Tongue (tissue), 2 donors: Measurements from ENCODE around the gene ASCC3. TPM values are rescaled to one million over a fixed set of nuclear protein-coding genes. Genes with fewer than 3 reads are reported as not detected.
"Not testable (repeated sequence)": the region's sequence is repeated elsewhere in the genome, so short reads cannot be mapped to it uniquely, and the experiment has no call there.

Source experiments
- DNase-seq: peaks from one replicate; pipeline ENCODE4 v3.0.0-alpha.2; 2015
- total RNA-seq: library from RNA; depleted of rRNA; stranded (reverse); fragments of >200 nt; gene quantifications from one replicate; pipeline ENCODE4 v1.2.3, GENCODE V29; 2014

Gene ASCC3
- total RNA-seq, 1 donor from 2014 or later, result 48.0 TPM

DNA sequence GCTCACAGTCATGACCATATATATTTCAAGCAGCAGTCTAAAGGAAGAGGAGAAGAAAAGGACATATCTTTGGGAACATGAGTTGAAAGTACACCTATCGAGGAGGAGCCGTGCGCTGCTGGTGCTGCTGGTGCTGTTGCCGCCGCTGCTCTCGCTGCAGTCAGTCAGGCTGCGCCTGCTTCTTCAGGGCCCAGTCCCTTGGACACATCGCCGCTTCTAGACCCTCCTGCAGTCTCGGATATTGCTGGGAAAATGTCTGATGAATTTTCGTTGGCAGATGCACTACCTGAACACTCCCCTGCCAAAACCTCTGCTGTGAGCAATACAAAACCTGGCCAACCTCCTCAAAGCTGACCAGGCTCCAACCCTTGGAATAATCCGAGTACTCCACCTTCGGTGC, 8.2 kb upstream of the ASCC3 start:
- DNase-seq, result no peak

- DNase-seq, result no peak
These were observed 4.9 kb upstream of the ASCC3 start for GRCh38 chr6:100886076-100886475.

- DNase-seq, result no peak
These were observed 2.2 kb upstream of the ASCC3 start for GRCh38 chr6:100883347-100883746.

DNA sequence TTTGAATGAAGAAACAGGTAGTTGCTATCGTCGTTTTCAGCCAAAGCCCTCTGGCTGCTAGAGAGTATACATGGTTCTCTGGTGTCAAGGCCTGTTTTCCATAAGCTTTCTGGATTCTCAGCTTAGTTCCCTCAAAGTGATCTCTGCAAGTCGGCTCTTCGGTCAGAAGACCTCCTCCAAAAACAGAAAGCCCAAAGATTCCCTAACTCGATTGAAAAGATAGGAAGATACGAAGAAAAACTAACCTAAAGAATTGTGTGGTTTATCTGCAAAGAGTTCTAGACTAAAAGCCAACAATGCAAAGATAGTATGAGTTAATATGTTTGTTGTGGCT, 545 bp upstream of the ASCC3 start:
- DNase-seq, result no peak

GRCh38 chr6:100880149-100880852, 828 bp downstream of the ASCC3 start:
- no peak for DNase-seq

DNA sequence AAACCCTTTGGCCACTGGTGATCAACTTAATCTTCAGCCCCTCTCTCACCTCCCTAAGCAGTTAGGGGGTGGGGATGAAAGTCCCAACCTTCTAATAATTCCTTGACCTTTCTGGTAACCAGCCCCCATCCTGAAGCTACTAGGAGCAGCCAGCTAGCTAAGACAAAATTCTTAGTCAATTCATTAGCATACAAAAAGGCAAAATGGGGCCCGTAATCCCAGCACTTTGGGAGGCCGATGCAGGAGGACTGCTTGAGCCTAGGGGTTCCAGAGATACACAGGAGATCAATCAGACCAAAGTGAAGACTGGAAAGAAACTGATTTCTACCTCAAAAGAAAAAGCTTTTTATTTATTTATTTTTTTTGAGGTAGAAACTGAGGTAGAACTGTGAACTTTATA, 1.8 kb downstream of the ASCC3 start:
- no peak for DNase-seq

GRCh38 chr6:100877851-100878250, 3.3 kb downstream of the ASCC3 start:
- no peak for DNase-seq

GRCh38 chr6:100876251-100876650, 4.9 kb downstream of the ASCC3 start:
- no peak for DNase-seq

GRCh38 chr6:100865525-100865924, 15.6 kb downstream of the ASCC3 start:
- DNase-seq, result no peak

DNA sequence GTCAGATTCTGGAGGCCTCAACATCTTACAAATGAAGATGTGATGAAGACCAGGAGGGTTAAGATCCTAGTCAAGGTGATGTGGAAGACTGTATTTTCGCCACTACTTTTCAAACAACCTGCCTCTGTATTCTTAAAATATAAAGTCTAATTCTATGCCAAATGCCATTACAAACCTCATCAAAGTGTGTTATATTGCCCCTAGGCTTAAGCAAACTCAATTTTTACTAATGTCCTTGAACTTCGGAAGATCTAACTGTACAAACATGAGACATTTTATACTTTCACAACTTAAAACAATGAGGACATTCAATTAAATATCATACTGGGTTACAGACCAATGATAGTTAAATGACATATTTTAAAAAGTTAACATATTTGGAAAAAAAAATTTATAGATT, 19.1 kb downstream of the ASCC3 start:
- no peak for DNase-seq

- DNase-seq, result no peak
These were observed 25.0 kb downstream of the ASCC3 start for GRCh38 chr6:100856146-100856545.

DNA sequence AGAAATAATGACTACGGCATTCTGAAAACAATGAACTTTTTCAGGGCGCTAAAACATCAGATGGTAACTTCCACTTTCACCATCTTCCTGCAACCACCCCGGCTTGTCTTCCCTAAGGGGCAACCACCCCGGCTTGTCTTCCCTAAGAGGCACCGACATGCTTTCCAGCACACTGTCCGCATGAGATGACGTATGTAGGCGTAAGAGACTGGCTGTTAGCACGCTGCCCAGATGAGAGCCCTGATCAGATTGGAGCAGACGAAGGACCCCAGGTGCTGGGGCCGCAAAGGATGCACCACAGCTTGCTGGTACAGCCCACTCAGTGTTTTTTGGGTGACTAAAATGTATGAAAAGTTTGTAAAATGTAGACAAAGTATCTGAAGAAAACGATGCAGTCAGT, 29.3 kb downstream of the ASCC3 start:
- no peak for DNase-seq

DNA sequence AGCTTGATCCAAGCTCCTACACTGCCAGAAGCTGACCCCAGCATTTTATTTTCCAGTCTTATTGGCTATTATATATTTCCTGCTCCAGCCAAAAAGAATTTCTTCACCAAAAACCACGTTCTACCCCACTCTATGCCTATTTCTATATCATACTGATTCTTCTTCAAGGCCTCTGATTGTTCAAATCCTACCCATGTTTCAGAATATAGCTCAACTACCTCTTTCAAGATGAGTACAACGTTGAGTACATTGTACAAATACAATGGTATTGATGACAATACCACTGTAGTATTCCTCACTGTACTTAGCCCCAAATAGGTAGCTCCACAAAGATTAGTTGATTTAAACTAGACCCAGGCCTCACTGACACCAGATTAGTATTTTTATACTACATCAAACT, 31.0 kb downstream of the ASCC3 start:
- DNase-seq, result no peak

- DNase-seq, result no peak
These were observed 34.9 kb downstream of the ASCC3 start for GRCh38 chr6:100846276-100846675.

DNA sequence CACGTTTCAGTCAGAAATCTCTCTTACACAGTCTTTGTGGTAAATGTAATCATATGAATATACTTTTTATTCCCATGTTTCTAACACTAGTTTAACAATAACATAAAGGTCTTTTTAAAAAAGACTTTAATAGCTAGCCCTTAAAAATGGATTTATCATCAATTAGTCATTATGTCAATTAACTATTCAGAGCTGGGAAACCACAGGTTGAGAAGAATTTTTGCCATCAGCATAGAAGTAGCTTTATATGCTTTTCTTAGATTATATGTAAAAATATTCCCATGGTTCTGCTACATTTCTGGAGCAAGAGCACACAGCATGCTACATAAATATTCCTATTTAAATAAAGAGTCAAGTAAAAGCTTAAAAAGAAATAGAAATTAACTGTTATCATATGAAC, 35.5 kb downstream of the ASCC3 start:
- DNase-seq, result no peak

- no peak for DNase-seq
These were observed 41.7 kb downstream of the ASCC3 start for GRCh38 chr6:100839419-100839818.

- DNase-seq, result no peak
These were observed 43.1 kb downstream of the ASCC3 start for GRCh38 chr6:100838011-100838410.

GRCh38 chr6:100833972-100834574, 47.1 kb downstream of the ASCC3 start:
- no peak for DNase-seq

GRCh38 chr6:100829077-100829595, 52.0 kb downstream of the ASCC3 start:
- DNase-seq, result not testable (repeated sequence)

DNA sequence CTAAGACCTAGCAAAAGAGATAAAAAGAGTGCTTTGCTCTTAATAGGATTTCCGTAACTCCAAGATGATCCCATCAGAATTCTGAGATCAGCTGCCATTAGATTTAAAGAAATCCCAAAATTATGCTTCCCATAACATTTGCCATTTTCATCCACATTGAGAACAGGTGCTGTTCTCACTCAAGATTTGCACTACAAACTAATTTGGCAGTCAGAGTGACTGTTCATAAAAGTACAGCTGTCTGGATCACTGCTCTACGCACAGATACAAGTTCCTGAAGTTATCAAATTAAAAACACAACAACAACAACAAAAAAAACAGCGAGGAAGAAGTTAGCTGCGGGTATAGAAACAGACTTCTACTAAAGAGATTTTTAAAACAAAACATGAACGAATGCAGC, 58.1 kb downstream of the ASCC3 start:
- DNase-seq, result peak; percentile 32

DNA sequence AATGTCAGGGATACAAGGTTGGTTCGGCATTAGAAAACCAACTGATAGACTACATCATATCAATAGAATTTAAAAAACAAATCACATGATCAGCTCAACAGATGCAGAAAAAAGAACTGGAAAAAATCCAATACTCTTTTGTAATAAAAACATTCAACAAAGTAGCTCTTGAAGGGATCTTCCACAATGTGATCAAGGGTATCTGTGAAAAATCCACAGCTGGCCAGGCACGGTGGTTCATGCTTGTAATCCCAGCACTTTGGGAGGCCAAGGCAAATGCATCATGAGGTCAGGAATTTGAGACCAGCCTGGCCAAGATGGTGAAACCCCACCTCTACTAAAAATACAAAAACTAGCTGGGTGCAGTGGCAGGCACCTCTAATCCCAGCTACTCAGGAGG, 63.1 kb downstream of the ASCC3 start:
- DNase-seq, result no peak

DNA sequence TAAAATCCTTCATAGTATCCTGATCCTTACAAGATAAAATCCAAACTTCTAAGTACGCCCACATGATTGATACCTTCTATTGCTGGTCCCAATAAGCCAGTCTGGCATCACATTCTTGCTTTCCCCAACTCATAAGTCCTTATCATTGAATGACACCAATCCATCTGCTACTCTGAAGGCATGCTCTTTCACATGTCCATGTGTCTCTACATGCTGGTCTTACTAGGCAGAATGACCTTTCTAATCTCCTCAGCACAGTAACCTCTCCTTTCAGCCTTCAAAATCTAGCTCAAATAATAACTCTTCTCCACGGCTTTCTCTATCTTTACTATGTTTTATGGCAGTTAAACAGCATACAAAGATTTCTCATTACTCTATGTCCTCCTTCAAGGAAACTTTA, 71.1 kb downstream of the ASCC3 start:
- no peak for DNase-seq

GRCh38 chr6:100809346-100809745, 71.8 kb downstream of the ASCC3 start:
- no peak for DNase-seq

- DNase-seq, result no peak
These were observed 72.4 kb downstream of the ASCC3 start for GRCh38 chr6:100808638-100809275.
